Iris pigment epithelial cell (primary cell): ENCODE measurements around the gene IL10RB.

ENCODE experiments used
- DNase-seq: peaks from one replicate; pipeline ENCODE4 v3.0.0-alpha.2; 2011; ENCODE audit warnings: low read depth

IL10RB gene

DNA sequence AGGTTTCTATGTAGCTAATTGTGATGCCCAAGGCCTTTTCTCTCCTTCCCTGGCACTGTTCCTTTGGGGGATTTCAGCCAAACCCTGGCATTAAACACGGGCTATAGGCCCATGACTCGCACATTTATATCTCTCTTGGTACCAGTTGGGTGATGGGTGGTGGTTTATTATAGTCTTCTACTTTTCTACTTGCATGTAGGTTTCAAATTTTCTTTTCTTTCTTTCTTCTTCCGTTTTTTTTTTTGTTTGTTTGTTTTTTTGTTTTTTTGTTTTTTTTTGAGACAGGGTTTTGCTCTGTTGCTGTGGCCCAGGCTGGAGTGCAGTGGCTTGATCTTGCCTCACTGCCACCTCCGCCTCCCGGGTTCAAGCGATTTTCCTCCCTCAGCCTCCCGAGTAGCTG, 1.1 kb downstream of the IL10RB start:
- DNase-seq: no peak

DNA sequence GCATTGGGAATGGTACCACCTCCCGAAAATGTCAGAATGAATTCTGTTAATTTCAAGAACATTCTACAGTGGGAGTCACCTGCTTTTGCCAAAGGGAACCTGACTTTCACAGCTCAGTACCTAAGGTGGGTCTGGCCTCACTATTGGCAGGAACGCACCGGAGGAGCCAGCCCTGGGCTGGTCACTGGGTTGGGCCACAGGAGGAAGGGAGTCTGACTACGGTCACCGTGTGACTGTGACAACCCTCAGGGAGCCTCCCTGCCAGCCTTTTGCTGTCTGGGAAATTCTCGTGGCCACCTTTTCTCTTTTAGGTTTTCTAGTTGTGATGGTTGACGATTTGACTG, 2.2 kb downstream of the IL10RB start:
- DNase-seq: no peak

DNA sequence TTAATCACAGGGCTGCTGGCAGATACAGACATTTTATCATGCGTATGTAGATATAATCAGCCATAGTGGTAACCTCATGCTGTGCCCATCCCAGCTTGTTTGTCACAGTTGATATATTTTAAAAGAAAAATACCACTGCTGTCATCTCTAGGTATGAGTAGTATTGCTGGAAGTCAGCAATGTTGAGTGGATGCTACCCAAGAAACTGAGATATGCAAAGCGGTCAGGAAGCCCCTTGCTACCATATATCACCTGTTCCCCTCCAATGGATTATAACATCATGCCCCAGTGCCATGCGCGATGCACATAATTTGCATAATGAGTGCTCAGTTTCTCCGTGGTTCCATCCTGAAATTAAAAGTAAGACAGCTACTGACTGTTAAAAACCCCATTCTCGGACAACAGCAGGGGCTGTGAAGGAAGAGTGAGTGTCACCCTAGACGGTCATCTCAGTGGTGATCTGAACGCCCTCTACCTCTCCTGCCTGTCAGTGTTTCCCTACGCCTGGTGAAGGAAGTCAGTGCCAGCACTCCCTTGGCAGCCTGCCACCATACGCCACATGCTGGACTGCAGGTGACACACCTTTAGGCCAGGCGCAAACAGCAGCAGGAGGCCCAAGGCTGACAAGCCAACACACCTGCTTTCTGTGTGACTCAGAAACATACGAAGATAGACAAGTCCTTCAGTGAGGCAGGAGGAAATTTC, 2.7 kb downstream of the IL10RB start:
- no peak for DNase-seq

DNA sequence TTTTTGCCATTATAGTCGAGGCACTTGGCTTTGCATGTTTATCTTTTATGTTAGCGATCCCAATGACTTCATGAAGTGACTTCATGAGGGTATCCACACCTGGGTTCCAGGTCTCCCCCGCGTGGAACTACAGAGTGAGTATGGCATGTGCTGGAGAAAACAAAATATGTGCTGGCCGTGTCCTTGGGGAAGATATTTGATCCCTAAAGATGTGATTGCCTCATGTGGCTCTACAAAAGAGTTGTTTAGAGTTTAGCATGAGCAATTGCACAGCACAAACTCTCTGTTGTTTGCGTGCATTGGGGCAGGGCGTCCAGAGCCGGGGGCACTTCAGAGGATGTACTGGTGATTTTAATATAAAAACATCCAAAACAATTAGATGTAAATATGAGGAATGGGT, 4.8 kb downstream of the IL10RB start:
- DNase-seq: no peak

DNA sequence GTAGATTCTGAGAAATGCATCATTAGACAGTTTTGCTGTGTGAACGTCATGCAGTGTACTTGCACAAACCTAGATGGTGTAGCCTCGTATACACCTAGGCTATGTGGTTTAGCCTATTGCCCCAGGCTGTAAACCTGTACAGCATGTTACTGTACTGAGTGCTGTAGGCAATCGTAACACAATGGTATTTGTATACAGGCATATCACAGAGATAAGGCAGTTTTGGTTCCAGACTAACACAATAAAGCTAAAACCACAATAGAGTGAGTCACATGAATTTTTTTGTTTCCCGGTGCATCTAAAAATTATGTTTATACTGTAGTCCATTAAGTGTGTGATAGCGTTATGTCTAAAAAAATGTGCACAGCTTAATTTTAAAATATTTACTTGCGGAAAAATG, 6.9 kb downstream of the IL10RB start:
- DNase-seq: no peak

DNA sequence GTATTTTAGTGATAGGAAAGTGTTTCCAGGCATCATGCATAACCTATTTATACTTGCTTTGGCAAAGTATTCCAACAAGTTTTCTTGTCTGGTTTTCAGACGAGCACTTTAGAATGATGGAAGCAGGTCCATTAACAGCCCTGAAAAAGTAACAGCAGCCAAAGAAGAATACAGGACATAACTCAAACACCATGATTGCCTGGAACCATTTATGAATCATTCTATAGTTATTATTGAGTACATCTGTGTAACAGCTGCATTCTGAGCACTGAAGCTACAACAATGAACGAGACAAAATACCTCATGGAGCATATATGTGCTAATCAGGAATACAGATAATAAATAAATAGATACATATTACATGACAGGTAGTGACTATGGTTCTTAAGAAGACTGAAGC, 12.6 kb downstream of the IL10RB start:
- no peak for DNase-seq

DNA sequence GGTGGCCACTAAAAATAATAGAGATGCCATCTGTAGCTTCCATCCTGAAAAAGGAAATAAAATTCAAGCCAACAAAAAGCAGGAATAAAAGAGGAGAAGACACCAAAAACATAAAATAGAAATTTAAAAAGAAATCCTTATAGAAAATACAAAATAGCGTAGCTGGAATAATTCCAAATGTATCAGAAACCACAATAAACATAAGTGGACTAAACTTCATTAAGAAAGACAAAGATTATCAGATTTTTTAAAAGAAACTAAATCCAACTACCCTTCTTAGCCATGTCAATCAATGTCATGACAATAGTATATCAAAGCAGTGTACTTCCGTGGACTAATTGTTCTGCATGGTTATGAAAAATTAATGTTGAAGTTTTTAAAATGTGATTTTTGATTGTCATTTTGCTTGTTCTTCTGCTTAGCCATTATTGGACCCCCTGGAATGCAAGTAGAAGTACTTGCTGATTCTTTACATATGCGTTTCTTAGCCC, 13.2 kb downstream of the IL10RB start:
- no peak for DNase-seq

DNA sequence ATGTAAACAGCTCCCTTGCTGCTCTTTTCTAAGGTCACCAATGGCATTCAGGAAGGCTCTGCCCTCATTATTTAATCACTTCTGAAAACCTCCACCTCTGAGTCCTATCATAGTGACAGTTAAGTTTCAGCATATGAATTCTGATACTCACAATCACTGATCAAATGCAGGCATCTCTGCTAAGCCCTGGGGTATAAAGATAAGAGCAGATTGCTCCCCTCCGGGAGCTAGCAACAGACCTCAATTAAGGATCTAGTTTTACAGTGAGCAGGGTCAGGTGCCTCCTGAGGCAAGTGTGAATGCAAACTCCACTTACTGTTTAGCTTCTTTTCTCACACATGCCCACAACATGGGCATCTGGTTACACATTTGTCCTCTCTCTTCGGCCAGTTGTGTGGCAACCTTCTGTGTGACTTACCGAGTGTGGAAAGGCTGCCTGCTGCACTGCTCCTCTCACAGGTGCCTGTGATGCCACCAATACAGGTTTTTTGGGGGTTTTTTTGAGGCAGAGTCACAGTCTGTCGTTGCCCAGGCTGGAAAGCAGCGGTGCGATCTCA, 15.0 kb downstream of the IL10RB start:
- DNase-seq: no peak

DNA sequence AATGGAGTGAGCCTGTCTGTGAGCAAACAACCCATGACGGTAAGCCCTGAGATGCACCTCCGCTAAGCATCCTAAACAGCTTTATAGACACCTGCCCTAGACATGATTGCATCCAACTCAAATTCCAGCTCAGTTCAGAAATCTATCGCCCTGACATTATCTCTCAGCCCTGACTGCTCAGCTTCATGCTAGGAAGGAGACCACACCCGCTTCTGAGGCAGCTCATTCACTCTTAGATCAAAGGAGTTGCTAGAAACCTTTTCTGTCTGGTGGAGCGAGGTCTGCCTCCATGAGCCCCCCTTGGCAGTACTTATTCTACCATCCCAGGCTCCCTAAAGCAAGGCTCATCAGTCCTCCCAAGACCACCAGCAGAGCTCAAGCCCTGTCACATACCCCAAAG, 17.0 kb downstream of the IL10RB start:
- DNase-seq: no peak

DNA sequence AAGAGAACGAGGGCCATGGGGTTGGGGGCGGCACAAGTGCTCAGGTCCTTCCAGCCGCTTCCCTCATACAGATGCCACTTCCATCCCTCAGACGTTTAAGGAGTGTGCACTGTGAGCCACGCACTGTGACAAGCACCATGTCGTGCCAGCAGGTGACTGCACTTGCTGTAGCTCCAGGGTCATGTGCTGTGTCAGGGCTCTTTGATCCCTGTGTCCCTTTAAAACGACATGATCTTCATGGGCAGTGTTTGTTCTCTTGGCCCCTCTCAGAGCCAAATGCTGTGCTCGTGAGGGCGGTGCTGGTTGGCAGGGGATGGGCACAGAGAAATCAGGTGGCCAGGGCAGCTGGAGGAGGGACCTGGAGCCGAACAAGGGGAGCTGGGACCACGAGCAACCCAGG, 19.9 kb downstream of the IL10RB start:
- no peak for DNase-seq

DNA sequence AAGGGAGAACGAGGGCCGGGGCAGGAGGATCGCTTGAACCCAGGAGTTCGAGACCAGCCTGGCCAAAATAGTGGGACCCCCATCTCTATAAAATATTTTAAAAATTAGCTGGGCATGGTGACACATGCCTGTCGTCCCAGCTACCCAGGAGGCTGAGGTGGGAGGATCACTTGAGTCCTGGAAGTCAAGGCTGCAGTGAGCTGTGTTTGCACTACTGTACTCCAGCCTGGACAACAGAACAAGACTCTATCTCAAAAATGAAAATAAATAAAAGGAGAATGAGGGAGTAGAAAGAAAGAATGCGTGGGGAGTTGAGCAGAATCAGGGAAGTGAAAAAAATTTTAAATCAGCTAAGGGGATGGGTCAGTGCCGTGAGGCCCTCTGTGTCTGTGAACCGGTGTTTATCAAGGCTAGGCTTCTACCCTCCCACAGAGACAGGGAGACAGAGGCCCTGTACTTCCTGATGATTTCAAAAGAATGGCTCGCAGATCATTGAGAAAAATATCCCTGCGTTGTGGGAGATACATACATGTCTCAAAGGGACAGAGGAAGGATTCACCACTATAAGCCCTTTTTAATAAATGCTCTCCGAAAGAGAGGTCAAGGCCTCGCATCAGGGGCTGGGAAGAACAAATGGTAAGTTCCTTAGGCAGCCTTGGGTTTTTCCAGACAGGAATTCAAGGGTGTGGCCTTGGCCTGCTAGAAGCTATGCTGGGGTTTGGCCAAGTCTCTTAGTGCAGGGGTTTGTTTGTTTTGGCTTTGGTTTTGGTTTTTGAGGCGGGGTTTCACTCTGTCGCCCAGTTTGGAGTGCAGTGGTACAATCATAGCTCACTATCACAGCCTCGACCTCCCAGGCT, 20.7 kb downstream of the IL10RB start:
- peak; percentile 76 for DNase-seq

DNA sequence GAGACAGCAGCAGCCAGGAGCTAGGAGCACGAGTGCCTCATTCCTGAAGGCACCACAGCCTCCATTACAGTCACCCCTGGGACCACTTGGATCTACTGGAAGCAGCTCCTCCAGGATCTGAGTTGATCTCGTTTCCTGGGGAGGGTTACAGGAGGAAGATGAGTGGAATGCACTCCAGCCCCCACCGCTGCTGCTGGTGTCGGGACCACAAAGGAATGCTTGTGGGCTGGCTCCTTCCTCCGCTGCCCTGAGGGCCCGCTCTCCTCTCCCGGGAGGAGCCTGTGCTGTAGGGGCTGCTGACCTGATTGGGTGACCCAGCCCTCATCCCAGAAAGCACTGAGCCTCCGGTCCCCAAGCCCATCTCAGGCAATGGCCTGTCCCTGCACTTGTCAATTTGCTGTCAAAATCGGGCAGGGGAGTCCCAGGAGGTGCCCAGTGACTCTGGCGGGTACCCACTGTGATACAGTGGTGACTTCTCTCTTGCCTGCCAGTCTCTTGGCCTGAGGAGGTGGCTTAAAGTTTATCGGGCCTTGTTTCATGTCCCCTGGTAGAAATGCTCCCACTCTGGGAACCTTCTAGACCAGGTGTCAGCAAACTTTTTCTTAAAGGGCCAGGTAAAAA, 23.1 kb downstream of the IL10RB start:
- peak; percentile 78 for DNase-seq

DNA sequence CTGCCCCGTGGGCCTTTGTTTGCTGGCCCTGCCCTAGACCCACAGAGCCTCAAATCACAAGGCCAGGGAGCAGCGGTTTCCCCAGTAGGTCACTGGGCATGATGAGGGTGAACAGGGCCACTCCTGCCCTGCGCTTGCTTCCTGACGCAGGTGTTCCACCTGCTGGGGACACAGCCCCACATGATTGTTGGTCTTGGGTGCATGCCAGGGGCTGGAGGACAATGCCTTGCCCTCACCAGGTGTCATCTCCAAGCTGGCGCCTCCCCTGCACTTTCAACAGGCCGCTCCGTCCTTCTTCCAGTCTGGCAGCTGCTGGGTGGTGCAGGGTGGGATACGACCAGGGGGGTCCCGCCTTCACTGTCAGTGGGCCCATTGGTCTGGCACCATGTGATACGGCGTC, 24.3 kb downstream of the IL10RB start:
- DNase-seq: no peak

DNA sequence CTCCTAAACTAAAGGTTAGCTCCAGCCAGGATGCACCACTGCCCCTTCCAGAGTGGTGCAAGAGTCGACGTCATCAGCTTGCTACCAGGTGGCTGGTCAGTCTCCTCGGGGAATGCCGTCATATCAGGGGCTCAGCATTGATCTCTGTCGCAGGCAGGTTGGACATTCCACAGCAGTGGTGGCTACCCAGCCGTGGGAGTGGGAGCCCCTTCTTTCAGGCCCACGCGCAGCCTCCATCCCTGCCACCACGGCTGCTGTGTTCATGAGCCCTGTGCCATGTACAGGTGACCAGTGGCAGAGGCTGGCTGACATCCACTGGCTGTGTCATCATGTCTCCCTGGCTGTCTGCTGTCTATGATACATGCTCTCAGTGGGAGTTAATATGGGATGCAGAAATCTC, 25.5 kb downstream of the IL10RB start:
- DNase-seq: no peak

DNA sequence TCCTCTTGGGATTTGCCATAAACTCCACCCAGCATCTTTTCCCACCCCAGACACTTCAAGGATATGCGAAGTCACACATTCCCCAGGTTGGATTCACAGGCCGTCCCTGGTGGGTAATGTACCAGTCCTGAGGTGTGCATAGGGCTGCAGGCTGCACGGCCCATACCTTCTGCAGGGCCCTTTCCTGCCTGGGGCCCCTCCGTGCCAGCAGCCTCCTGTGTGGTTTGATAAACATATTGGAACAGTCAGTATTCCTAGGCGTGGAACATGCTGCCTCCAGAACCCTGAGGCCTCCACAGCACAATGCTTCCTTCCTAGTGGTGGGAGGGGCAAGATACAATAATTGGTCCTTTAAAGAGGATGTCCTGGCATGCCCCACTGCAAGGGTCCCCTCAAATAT, 26.6 kb downstream of the IL10RB start:
- DNase-seq: no peak

DNA sequence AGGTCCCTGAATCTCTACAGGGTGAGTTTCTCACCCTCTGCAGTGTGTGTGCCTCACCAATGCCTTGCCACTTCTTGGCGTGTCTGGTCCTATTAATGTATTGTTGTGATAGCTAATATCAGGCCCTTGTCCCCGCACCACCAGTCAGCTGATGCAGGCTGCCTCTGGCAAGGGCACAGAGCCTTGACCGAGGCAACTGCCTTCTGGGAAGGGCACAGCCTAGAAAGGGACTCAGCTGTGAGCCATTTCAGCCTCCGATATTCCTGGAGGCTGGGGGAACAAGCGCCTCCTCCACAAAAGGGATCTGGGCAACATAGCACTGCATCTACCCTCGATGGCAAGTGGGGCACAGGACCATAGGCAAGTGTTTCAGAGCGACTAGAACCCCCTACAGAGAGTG, 27.0 kb downstream of the IL10RB start:
- DNase-seq: no peak

DNA sequence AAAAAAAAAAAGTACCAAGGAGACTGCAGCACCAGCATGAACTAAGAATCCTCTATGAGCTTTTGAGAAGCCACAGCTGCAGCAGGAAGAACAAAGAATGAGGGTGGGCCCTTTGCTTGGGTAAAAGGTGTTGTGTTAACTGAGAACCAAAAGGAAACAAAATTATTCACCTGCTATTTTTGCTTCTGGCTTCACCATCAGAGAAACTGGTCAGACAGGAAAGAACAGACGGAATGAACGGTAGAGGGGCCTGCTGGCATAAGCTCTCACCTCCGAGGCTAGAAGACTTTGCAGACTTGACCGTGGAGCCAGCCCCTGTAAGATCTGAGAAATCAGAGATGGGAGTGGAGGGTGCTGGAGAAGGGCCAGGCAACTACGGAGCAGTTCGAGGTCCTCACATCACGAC, 27.6 kb downstream of the IL10RB start:
- no peak for DNase-seq

DNA sequence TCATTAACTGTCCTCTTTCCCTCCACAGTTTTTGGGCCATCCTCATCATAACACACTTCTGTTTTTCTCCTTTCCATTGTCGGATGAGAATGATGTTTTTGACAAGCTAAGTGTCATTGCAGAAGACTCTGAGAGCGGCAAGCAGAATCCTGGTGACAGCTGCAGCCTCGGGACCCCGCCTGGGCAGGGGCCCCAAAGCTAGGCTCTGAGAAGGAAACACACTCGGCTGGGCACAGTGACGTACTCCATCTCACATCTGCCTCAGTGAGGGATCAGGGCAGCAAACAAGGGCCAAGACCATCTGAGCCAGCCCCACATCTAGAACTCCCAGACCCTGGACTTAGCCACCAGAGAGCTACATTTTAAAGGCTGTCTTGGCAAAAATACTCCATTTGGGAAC, 30.0 kb downstream of the IL10RB start:
- DNase-seq: no peak

DNA sequence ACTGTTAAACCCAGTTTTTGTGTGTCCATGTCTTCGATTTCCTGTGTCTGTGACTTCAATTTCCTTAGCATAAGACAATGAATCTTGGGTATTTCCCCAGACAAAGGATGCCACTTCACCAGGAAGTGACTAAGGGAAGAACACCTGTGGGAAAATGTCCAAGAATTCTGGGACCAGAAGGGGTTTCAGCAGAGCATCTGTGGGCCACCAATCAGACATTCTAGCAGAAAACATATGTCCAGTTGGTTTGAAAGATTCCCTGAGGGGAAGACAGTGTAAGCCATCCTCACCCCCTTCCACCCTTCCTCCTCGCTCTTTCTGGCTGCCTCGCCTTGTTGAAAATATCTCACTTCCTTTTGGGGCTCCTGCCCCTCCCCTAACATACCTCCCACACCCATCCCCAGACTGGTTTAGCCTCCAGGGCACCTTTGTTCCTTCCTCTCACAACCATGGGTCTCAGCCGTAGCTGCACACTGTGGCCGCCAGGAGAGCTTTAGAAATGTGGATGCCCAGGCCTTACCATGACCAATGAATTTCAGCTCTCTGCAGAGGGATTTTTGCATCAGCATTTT, 33.1 kb downstream of the IL10RB start:
- no peak for DNase-seq

DNA sequence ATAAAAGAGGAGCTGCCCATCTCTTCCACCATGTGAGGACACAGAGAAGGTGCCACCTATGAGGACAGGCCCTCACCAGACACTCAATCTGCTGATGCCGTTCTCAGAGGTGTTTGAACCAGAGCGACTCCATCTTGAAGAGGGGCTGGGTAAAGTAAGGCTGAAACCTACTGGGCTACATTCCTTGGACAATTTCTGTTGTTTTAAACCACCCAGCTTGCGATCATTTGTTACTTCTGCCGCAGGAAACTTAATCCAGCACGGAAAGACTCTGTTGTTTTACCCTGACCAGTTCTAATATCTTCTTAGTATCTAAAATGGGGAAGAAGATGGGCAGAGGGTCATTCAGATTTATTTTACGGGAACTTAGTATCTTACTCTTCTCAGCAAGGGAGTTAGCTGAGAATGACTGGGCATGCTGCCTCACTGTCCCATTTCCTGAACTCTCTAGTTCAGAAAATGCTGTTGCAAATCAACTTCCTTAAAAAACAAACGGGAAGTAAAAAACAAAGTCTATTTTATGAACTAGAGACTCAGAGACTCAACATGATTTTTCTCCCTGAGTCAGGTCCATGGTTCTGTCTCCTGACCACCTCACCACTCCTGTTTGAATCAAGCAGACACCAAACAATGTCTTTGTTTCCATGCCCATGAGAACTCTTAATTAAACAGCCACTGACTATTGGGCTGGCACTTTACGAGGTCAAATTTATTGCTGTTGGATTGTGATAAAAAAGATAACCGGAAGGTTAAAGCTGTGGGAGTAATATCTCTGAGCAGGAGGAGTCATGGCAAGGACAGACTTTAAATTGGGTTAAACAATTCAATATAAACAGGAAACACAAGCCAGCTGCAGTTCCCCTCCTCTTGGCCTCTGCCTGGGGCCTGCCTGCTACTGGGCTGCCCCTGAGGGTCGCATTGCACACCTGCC, 34.8 kb downstream of the IL10RB start:
- DNase-seq: no peak

DNA sequence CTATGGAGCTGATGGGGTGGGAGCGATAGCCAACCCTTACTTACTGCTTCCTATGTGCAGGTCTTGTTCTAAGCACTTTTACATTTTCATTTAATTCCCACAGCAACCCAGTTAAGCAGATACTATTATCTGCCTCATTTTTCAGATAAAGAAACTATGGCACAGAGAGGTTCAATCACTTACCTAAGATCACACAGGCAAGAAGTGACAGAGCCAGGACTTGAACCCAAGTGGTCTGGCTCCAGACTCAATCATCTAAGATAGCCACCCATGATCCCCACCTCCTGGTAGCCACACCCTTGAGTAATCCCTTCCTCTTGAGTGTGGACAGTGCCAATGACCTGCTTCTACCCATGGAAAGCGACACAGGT, 35.5 kb downstream of the IL10RB start:
- DNase-seq: no peak
